ENCODE data around the gene TBCK.

The TBCK gene

DNA sequence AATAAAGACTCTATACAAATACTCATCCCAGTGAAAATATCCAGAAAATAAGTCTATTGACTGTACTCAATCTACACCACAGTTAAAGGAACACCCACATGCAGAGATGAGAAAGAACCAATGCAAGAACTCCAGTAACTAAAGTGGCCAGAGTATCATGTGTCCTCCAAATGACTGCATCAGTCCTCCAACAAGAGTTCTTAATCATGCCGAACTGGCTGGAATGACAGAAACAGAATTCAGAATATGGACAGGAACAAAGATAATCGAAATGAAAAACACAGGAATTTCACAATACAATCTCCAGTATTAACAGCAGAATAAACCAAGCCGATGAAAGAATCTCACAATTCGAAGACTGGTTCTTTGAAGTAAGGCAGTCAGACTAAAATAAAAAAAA, 210.3 kb downstream of the TBCK start:
- DNase-seq: no peak

GRCh38 chr4:106104276-106104675, 211.7 kb downstream of the TBCK start:
- no peak for DNase-seq

DNA sequence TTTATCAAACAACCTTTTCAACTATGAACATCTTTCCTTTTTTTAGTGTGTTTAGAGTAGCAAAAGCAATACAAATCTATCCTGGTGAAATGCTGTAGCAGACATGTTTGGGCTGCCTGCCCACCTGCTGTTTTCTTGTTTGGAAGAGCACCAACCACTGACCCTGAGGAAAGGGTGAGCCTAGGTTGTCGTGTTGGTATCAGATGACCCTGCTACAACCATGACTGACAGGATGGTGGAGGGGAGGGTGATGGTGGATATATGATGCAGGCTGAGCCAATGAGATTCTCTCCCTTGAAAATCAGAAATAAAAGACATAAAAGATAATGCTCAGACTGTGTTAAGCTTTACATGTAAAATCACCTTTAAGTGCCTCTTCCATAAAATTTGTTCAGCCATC, 219.6 kb downstream of the TBCK start:
- no peak for DNase-seq

DNA sequence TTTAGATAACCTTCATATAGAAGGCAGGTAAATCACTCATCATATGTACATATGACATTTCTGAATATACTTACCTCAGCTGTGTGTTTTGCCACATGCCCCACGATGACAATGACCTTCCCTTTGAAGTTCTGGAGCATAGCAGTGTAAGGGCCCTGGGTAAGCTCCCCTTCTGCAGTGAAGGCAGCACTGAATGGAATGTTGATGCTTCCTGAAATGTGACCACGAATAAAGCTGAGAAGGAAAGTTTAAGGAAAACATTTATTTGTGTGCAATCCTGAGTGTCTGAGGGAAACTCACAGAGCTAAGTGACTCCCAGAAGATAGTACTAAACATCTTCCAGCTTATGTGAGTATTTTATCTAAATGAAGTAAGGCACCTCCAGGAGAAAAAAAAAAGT, 220.6 kb downstream of the TBCK start:
- DNase-seq: no peak

- DNase-seq: no peak
Observed at GRCh38 chr4:106092361-106093040, 223.5 kb downstream of the TBCK start.

DNA sequence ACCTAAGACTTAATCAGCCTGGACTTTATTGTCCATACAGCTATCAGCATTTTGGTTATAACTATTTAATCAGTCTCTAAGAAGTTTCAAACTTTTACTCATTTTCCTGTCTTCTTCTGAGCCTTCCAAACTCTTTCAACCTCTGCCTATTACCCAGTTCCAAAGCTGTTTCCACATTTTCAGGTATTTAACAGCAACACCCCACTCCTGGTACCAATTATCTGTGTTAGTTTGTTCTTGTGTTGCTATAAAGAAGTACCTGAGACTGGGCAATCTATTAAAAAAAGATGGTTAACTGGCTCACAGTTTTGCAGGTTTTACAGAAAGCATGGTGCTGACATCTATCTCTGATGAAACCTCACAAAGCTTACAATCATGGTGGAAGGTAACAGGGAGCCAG, 225.2 kb downstream of the TBCK start:
- DNase-seq: no peak

DNA sequence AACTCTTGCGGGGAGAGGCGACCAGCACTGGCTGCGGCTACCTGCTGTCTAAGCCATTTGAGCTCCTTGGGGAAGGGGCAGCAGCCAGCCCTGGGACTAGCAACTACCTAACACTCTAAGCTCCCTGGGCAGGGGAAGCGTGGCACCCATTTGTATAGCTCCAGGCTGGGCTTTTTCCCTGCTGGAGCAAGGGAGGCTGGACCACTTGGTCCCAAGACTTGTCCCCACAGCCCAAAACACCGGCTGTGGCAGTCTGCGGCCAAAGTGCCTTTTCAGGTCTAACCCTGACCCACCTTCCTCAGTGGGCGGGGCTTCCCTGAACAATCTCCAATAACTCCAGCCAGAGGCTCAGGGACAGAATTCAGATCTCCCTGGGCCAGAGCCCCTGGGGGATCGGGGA, 232.9 kb downstream of the TBCK start:
- no peak for DNase-seq

- peak; percentile 29 for DNase-seq
Observed at GRCh38 chr4:106080376-106080775, 235.6 kb downstream of the TBCK start.

- no peak for DNase-seq
Observed at GRCh38 chr4:106079616-106080015, 236.4 kb downstream of the TBCK start.

- no peak for DNase-seq
Observed at GRCh38 chr4:106065018-106065417, 251.0 kb downstream of the TBCK start.

DNA sequence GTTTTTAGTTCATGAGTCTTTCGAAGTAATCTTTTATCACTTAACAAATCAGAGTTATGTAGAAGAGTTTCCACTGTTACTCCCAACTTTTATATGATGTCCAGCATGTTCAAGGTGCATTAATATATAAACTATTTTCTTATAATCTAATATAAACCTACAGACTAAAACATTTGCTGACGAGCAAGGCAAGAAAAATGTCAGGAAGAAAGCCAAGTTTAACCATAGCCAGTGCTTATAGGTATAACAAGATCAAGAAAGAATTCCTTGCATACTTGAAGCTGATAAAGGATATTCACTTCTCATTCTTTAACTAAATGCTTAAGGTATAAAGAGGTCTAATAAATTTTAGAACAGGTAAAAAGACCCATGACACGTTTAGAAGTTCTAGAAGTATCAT, 253.0 kb downstream of the TBCK start:
- no peak for DNase-seq

- no peak for DNase-seq
Observed at GRCh38 chr4:106062452-106062875, 253.5 kb downstream of the TBCK start.

GRCh38 chr4:106058921-106059320, 257.1 kb downstream of the TBCK start:
- DNase-seq: no peak

DNA sequence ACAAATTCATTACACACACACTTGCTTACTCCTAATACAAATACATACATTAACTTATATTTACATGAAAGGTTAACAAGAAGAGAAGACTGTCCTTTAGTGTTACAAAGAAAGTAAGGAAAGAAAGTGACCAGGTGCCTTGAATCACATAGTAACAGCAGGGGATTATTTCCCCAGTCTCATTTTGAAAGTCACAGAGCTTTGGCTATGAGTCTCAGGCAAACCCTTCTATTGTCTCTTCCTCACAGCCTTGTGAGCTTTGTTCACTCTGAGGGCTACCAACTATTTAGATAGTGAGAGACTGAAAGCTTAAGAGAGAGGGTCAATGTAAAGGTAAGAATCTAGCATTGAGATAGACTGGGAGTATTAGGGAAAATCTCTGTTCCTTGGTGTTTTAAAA, 259.1 kb downstream of the TBCK start:
- DNase-seq: no peak

DNA sequence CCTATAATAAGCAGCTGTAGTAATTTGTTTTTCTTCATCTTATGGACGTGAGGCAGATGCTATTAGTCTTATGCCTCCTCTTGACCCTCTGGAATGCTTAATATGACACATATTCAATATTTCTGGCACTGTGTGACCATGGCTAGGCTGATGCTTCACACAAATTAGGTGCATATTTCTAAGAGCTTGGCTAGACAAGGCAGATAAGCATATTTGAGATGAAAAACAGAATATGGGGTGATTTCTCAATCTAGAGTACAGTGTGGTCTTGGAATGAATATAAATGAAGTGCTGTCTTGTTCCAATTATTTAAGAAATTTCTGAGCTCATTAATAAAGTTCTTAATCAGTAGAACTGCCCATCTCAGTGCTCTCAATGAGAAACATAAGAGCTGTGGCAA, 264.5 kb downstream of the TBCK start:
- no peak for DNase-seq

DNA sequence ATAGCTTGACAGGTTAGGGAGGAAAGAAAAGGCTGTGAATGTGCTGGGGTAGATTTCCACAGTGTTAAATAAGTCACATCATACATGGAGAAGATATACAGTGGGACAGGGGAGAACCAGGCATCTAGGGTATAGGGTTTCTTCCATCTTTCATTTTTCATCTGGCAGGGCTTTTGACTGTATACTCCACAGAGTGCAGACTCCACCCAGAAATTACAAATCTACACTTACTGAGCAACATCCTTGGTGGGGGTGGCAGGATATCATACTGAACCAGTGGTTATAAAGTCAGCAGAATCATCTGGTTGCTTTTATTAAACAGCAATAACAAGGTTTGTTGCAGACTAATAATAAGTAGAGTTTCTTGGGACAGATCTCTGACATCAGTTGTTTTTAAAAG, 266.5 kb downstream of the TBCK start:
- no peak for DNase-seq

DNA sequence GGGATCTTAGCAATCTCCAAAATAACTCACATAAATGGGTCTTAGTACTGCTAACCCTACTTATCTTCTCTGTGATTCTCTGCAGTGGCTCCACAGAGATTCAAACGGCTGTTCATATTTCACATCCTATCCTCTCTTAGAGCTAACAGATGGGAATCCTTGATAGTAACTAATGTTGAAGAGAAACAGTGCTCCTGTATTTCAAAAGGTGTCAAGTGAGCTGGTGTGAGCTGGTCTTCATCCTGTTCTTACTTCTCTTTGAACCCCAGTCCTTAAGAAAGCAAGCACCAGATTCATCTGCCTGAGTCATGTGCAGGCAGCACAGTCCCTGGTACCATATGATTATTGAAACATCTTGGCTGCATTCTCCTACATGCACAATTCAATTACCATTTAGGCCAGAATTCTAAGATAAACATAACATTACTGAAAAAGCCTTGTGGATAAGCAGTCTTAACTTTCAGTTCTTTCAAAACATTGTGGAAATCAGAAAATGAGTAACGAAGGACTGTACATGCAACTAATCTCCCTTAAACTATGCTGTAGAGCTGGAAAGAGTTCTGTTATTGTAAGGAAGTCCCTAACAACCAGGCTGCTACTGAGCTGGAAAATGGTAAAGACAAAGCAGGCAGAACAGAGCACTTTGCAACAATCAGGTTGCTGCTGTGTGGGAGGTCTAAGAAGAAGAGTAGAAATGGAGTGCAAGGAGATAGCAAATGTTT, 267.6 kb downstream of the TBCK start:
- DNase-seq: no peak

DNA sequence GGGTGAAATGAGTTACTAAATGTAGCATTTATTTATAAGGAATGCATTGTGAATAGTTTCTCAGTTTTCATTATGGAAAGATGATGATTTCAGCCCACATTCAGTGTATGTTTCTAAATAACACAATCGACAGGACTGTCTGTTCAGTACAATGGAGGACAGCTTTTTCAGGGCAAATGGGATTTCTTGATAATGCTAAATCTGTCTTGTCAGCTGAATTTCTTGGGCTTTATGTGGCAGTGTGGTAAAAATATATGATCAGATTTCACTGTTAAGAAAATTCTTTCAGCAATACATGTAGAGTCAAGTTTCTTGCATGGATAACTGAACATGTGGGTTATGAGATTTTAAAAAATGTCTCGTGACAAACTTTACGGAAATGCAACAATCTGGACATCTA, 269.9 kb downstream of the TBCK start:
- no peak for DNase-seq

- DNase-seq: no peak
Observed at GRCh38 chr4:106041294-106042002, 274.6 kb downstream of the TBCK start.

DNA sequence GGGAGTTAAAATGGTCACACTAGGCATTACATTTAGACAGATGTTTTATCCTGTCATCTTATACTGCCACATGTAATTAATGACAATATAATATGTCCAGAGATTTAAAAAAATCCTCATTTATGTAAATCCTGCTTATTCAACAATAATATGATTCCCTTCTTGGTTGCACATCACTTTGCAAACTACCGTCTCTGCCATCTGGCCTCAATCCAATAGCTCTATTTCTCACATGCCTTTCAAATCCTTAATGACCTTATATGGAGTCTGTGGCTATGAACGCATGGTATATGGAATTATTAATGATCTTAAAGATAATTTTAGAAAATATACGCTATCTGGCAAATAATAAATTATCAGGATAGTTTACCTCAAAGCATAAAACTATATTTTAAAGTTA, 276.2 kb downstream of the TBCK start:
- peak; percentile 19 for DNase-seq

- DNase-seq: no peak
Observed at GRCh38 chr4:106038908-106039307, 277.1 kb downstream of the TBCK start.

DNA sequence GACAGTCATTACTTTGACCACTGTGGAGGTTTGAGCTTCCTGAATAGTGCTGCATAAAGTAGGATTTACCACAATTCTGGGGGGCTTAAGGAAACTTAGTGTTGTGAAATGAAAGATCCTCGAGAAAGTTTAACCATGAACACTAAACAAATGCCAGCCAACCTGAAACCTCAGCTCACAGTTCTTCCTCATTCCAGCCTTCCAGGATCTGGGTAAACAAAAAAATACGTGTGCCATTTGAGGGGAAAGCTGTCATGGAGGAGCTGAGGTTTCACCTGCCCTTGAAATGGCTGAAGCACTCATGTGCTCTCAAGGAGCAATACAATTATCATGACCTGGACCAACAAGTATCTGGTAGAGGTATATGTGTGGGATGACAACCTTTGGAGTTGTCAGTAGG, 278.0 kb downstream of the TBCK start:
- DNase-seq: no peak

GRCh38 chr4:106036848-106037247, 279.2 kb downstream of the TBCK start:
- DNase-seq: no peak

DNA sequence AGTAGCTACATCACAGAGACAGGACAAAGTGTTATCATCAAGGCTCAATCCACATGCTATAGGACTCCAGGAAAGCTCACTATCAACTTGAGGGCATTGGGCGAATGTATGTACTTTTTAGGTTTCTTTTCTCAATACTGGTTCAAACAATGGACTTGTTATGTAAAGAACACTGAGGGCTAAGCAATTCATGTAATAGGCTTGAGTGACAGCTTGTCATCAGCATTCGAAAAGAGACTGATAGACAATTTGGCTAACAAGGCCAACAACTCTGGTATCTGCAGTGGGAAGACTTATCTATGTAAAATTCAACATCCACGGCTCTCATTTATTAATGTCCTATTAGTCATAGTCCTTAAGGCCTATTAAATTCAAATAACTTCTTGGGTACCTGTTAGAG, 279.7 kb downstream of the TBCK start:
- no peak for DNase-seq

Data from NCI-H446 treated with DMSO at 0.1 percent for 48 hours (cell line).